Memory B cell (primary cell): ENCODE measurements around the gene POLL.

Source experiments
- ATAC-seq: fragments of 150-1000 bp; cut with Tn5 transposase; 2 replicates; pipeline ENCODE4 v1.10.0; 2021; ENCODE audit warnings: low read depth, mild to moderate bottlenecking, moderate library complexity
- DNase-seq, 2 donors: peaks; one replicate each; pipeline ENCODE4 v3.0.0; 2022; ENCODE audit warnings: low spot score in 2 of 2
- H3K27ac Mint-ChIP-seq: one replicate; pipeline ENCODE4 v1.8.0; 2022; ENCODE audit warnings: mild to moderate bottlenecking, moderate library complexity, mixed read lengths
- H3K27me3 Mint-ChIP-seq: one replicate; pipeline ENCODE4 v1.8.0; 2022; ENCODE audit warnings: mixed read lengths
- H3K36me3 Mint-ChIP-seq: one replicate; pipeline ENCODE4 v1.8.0; 2022; ENCODE audit warnings: mild to moderate bottlenecking, mixed read lengths
- H3K4me1 Mint-ChIP-seq: one replicate; pipeline ENCODE4 v1.8.0; 2022; ENCODE audit warnings: mixed read lengths
- H3K4me3 Mint-ChIP-seq: one replicate; pipeline ENCODE4 v1.8.0; 2022; ENCODE audit warnings: mild to moderate bottlenecking, moderate library complexity, mixed read lengths
- H3K9me3 Mint-ChIP-seq: one replicate; pipeline ENCODE4 v1.8.0; 2022; ENCODE audit warnings: mixed read lengths

POLL gene

GRCh38 chr10:101545898-101546297 is 42.2 kb downstream of the POLL start:
- Mint-ChIP-seq H3K27me3 (no peaks in the 10 kb centered on the region), H3K4me3 (no peak overlapping the region), H3K36me3 (peaks cover 16% of the 10 kb centered on the region), H3K4me1 (no peaks in the 10 kb centered on the region), H3K27ac (no peak overlapping the region), H3K9me3 (no peaks in the 10 kb centered on the region)
- DNase-seq (no peak), ATAC-seq (no peak)

GRCh38 chr10:101538446-101538845 is 49.6 kb downstream of the POLL start:
- Mint-ChIP-seq H3K4me3 (no peak overlapping the region), H3K27ac (no peak overlapping the region), H3K27me3 (no peaks in the 10 kb centered on the region), H3K36me3 (peaks cover 19% of the 10 kb centered on the region), H3K9me3 (no peaks in the 10 kb centered on the region), H3K4me1 (no peaks in the 10 kb centered on the region)
- no peak for DNase-seq
- ATAC-seq, result no peak

DNA sequence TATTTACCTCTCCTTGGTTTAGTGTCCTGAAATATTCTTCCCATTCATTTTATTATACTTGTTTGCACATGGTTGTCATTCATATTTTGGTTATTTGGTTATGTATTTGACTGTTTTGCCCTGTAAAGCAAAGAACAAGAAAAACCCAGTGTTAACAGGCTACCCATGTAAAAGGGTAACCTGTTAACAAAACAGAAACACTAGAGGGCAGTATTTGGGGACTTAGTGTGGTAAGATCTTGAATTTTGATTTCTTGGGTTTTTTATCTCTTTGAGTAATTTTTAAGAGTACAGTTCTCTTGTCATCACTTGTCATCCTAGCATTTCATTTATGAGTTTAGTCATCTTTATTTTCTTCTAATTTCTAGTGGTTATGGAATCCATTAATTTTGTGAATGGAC is 51.3 kb downstream of the POLL start:
- ATAC-seq (no peak), DNase-seq (no peak)
- Mint-ChIP-seq H3K36me3 (peaks cover 20% of the 10 kb centered on the region), H3K4me1 (no peaks in the 10 kb centered on the region), H3K27ac (no peak overlapping the region), H3K27me3 (no peaks in the 10 kb centered on the region), H3K4me3 (no peak overlapping the region), H3K9me3 (no peaks in the 10 kb centered on the region)

GRCh38 chr10:101535949-101536348 is 52.1 kb downstream of the POLL start:
- no peaks in the 10 kb centered on the region for H3K27me3 Mint-ChIP-seq
- H3K27ac Mint-ChIP-seq, result no peak overlapping the region
- no peaks in the 10 kb centered on the region for H3K9me3 Mint-ChIP-seq
- no peak overlapping the region for H3K4me3 Mint-ChIP-seq
- no peaks in the 10 kb centered on the region for H3K4me1 Mint-ChIP-seq
- no peak for DNase-seq
- H3K36me3 Mint-ChIP-seq, result peaks cover 22% of the 10 kb centered on the region
- ATAC-seq, result no peak

DNA sequence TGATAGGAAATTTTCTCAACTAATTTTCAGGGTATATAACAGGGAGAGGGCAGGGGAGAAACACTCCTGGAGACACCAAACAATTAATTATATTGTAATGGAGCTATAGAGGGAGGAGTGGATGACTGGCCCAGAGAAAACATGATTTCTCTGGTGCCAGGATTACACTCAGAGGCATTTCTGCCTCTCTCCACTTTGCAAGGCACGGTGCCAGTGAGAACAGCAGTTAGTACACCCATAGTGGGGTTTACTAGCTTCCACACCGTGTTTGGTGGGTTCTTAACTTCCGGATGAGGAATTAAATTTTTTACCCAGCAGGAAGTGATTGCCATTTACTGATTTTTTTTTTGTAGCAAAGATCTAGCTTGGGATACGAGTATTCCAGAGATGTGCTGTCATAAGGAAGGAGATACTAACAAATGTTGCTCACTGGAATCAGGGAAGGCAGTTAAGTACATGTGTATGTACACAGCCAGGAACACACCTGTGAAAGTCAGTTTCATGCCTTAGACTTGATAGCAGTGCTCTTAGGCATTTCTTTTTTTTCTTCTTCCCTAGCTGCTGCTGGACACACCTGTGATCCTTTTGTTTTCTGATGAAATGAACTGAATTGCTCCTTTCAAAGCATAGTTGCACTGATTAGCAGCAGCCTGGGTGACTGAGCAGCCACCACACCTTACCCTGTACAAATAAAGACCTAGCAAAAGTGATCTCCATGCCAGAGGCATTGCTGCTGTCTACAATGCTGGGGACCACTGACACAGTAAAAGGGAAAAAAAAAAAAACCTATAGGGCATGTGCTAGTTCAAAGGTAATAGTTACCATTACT is 58.1 kb downstream of the POLL start:
- no peak overlapping the region for H3K27ac Mint-ChIP-seq
- H3K4me3 Mint-ChIP-seq, result no peak overlapping the region
- no peaks in the 10 kb centered on the region for H3K27me3 Mint-ChIP-seq

DNA sequence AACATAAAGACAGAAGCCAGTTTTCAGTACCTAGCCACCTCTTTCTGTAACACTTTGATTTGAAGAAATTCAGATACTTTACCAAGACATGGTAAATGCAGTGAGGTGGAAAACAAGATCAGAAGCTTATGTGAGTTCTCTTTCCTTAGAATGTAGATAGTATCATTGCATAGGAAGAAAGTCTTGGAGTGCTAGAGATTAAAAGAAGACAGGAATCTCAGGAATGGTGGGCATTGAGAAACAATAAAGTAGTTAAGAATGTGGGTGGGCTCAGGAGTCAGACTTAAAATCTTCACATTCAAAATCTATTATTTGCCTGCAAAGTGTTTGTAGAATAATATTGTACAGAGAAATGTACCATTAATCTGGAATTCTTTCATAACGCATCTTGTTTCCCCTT is 58.9 kb downstream of the POLL start:
- Mint-ChIP-seq H3K27ac (no peak overlapping the region), H3K36me3 (peaks cover 14% of the 10 kb centered on the region), H3K4me3 (no peak overlapping the region), H3K9me3 (no peaks in the 10 kb centered on the region), H3K4me1 (peaks cover 2% of the 10 kb centered on the region), H3K27me3 (no peaks in the 10 kb centered on the region)
- ATAC-seq (no peak), DNase-seq (no peak)

More for the DNA sequence above, 58.1 kb downstream of the POLL start:
- no peak for ATAC-seq
- Mint-ChIP-seq H3K9me3 (no peaks in the 10 kb centered on the region), H3K36me3 (peaks cover 19% of the 10 kb centered on the region), H3K4me1 (peaks cover 2% of the 10 kb centered on the region)
- no peak for DNase-seq
